GM23338 (cell line): Measurements from ENCODE around the gene OR51T1. TPM values are rescaled to one million over a fixed set of nuclear protein-coding genes. Genes with fewer than 3 reads are reported as not detected.

Experiments
- ATAC-seq: fragments of 200-7000 bp; cut with Tn5 transposase; 3 replicates; pipeline ENCODE4 v1.9.1; 2020
- DNase-seq: peaks from one replicate; pipeline ENCODE4 v3.0.0-alpha.2; 2015; ENCODE audit warnings: low spot score
- H2AFZ ChIP-seq: fragments of 200-600 bp; sonication (generic); 2 replicates; pipeline ENCODE4 v1.8.0; 2016; ENCODE audit warnings: antibody characterized with exemption, mild to moderate bottlenecking, moderate library complexity
- H3F3A ChIP-seq: fragments of 200-600 bp; sonication (generic); replicated peaks from 2 replicates; pipeline ENCODE4 v1.8.0; 2017; ENCODE audit warnings: antibody characterized with exemption, mixed run types, low read depth
- H3K27ac ChIP-seq: fragments of 200-600 bp; sonication (generic); 2 replicates; pipeline ENCODE4 v1.6.1; 2016; ENCODE audit warnings: low read depth
- H3K27me3 ChIP-seq: fragments of 200-600 bp; sonication (generic); 2 replicates; pipeline ENCODE4 v1.8.0; 2016; ENCODE audit warnings: mild to moderate bottlenecking, mixed run types, moderate library complexity; ENCODE audit not compliant: insufficient read depth
- H3K36me3 ChIP-seq: fragments of 200-600 bp; sonication (generic); 2 replicates; pipeline ENCODE4 v1.8.0; 2016; ENCODE audit warnings: mild to moderate bottlenecking; ENCODE audit not compliant: insufficient read depth
- H3K4me1 ChIP-seq: fragments of 200-600 bp; sonication (generic); 2 replicates; pipeline ENCODE4 v1.8.0; 2016; ENCODE audit warnings: mild to moderate bottlenecking, moderate library complexity; ENCODE audit not compliant: insufficient read depth
- H3K4me2 ChIP-seq: fragments of 200-600 bp; sonication (generic); 2 replicates; pipeline ENCODE4 v1.7.1; 2017; ENCODE audit warnings: mixed run types
- H3K4me3 ChIP-seq: fragments of 200-600 bp; sonication (generic); 2 replicates; pipeline ENCODE4 v1.6.1; 2016; ENCODE audit warnings: mixed run types
- H3K79me2 ChIP-seq: fragments of 200-600 bp; sonication (generic); replicated peaks from 2 replicates; pipeline ENCODE4 v1.8.0; 2017; ENCODE audit warnings: mild to moderate bottlenecking; ENCODE audit not compliant: insufficient read depth
- H3K9me2 ChIP-seq: fragments of 200-600 bp; sonication (generic); 2 replicates; pipeline ENCODE4 v1.8.0; 2017; ENCODE audit not compliant: insufficient read depth
- H4K20me1 ChIP-seq: fragments of 200-600 bp; sonication (generic); replicated peaks from 2 replicates; pipeline ENCODE4 v1.8.0; 2017; ENCODE audit warnings: mild to moderate bottlenecking; ENCODE audit not compliant: insufficient read depth
- H3K27ac Mint-ChIP-seq: 2 replicates; pipeline ENCODE4 v1.8.0; 2020; ENCODE audit warnings: inconsistent platforms, mild to moderate bottlenecking, moderate library complexity, mixed read lengths
- H3K27me3 Mint-ChIP-seq: 3 replicates; pipeline ENCODE4 v1.8.0; 2022; ENCODE audit warnings: low read depth, mild to moderate bottlenecking, moderate library complexity, mixed read lengths, inconsistent platforms; ENCODE audit not compliant: insufficient read depth, poor library complexity
- H3K36me3 Mint-ChIP-seq: 3 replicates; pipeline ENCODE4 v1.8.0; 2021; ENCODE audit warnings: low read depth, mild to moderate bottlenecking, inconsistent platforms, moderate library complexity, mixed read lengths
- H3K4me1 Mint-ChIP-seq: 3 replicates; pipeline ENCODE4 v1.8.0; 2020; ENCODE audit warnings: mild to moderate bottlenecking, inconsistent platforms, mixed read lengths
- H3K4me3 Mint-ChIP-seq: 3 replicates; pipeline ENCODE4 v1.8.0; 2021; ENCODE audit warnings: moderate library complexity, mild to moderate bottlenecking, inconsistent platforms, mixed read lengths
- H3K9me3 Mint-ChIP-seq: 3 replicates; pipeline ENCODE4 v1.8.0; 2020; ENCODE audit warnings: moderate library complexity, mild to moderate bottlenecking, inconsistent platforms, mixed read lengths
- CREB1 ChIP-seq: fragments of 250-450 bp; sonication (Bioruptor Pico); IDR thresholded peaks from 2 replicates; pipeline ENCODE4 v1.5.0; 2020; ENCODE audit warnings: low read depth, mild to moderate bottlenecking, moderate library complexity
- CTCF ChIP-seq, 2 experiments: fragments of 200-600 bp in 1 of 2; sonication (generic) in 1 of 2; conservative IDR thresholded peaks; 2 replicates each; pipeline versions ENCODE4 v1.5.1 to v1.6.1; 2016 to 2017; ENCODE audit warnings: antibody characterized with exemption in 2 of 2, low read depth in 2 of 2, mild to moderate bottlenecking in 2 of 2, moderate library complexity in 1 of 2
- ETS1 ChIP-seq: IDR thresholded peaks from 2 replicates; pipeline ENCODE4 v1.6.1; 2016; ENCODE audit warnings: antibody characterized with exemption
- EZH2 ChIP-seq: fragments of 200-600 bp; sonication (generic); IDR thresholded peaks from one replicate; pipeline ENCODE4 v1.8.0; 2017; ENCODE audit warnings: antibody characterized with exemption, mild to moderate bottlenecking, low read depth; ENCODE audit not compliant: unreplicated experiment
- EZH2phosphoT487 ChIP-seq: fragments of 200-600 bp; sonication (generic); IDR thresholded peaks from one replicate; pipeline ENCODE4 v1.8.1; 2018; ENCODE audit warnings: antibody characterized with exemption; ENCODE audit not compliant: unreplicated experiment
- JUNB ChIP-seq: IDR thresholded peaks from one replicate; pipeline ENCODE4 v1.6.1; 2016; ENCODE audit warnings: antibody characterized with exemption; ENCODE audit not compliant: unreplicated experiment
- NANOG ChIP-seq: IDR thresholded peaks from 2 replicates; pipeline ENCODE4 v1.6.1; 2016; ENCODE audit warnings: antibody characterized with exemption, borderline replicate concordance
- POLR2AphosphoS5 ChIP-seq: IDR thresholded peaks from 2 replicates; pipeline ENCODE4 v1.6.1; 2016; ENCODE audit warnings: antibody characterized with exemption, low read depth
- REST ChIP-seq: IDR thresholded peaks from one replicate; pipeline ENCODE4 v1.6.1; 2018; ENCODE audit warnings: antibody characterized with exemption; ENCODE audit not compliant: unreplicated experiment
- STAT1 ChIP-seq: IDR thresholded peaks from one replicate; pipeline ENCODE4 v1.6.1; 2016; ENCODE audit warnings: antibody characterized with exemption; ENCODE audit not compliant: unreplicated experiment
- ZNF331 ChIP-seq: fragments of 250-450 bp; sonication (Bioruptor Pico); IDR thresholded peaks from 2 replicates; pipeline ENCODE4 v1.5.0; 2020; ENCODE audit warnings: low read depth, mild to moderate bottlenecking, moderate library complexity
- polyA plus RNA-seq: library from polyadenylated mRNA; unstranded; fragments of >200 nt; fragmentation: Nextera tagmentation; extraction: Ambion mirVana; gene quantifications from 2 replicates; pipeline ENCODE4 v1.2.1, GENCODE V29; 2016
- total RNA-seq: library from RNA; depleted of rRNA; stranded (reverse); fragments of >200 nt; shearing (Covaris generic); gene quantifications from 2 replicates; pipeline ENCODE4 v1.2.3, GENCODE V29; 2014

The OR51T1 gene
- total and polyA plus RNA-seq, 2 experiments from 2014 or later = not detected

GRCh38 chr11:4886186-4886585 lies 4.5 kb downstream of the OR51T1 start:
- DNase-seq (no peak), ATAC-seq (no peak)
- Mint-ChIP-seq H3K36me3 (no peaks in the 10 kb centered on the region), H3K27me3 (no peaks in the 10 kb centered on the region), H3K4me3 (no peak overlapping the region), H3K9me3 (no peaks in the 10 kb centered on the region), H3K27ac (no peak overlapping the region), H3K4me1 (no peaks in the 10 kb centered on the region)
- Histone ChIP-seq H3K4me1 (no peaks in the 10 kb centered on the region), H3K9me2 (peaks cover 7% of the 10 kb centered on the region), H3K4me2 (no peak overlapping the region), H2AFZ (no peak overlapping the region), H4K20me1 (no peaks in the 10 kb centered on the region), H3K36me3 (no peaks in the 10 kb centered on the region), H3K4me3 (no peak overlapping the region), H3F3A (no peaks in the 10 kb centered on the region), H3K27me3 (no peaks in the 10 kb centered on the region), H3K79me2 (no peaks in the 10 kb centered on the region), H3K27ac (no peak overlapping the region)
- no peak for TF ChIP-seq JUNB

GRCh38 chr11:4887591-4887990 lies 5.9 kb downstream of the OR51T1 start:
- Histone ChIP-seq H3K36me3 (no peaks in the 10 kb centered on the region), H3F3A (no peaks in the 10 kb centered on the region), H2AFZ (no peak overlapping the region), H3K27ac (no peak overlapping the region), H3K4me2 (no peak overlapping the region), H3K4me1 (no peaks in the 10 kb centered on the region), H3K79me2 (no peaks in the 10 kb centered on the region), H3K9me2 (peaks cover 7% of the 10 kb centered on the region), H3K27me3 (no peaks in the 10 kb centered on the region), H3K4me3 (no peak overlapping the region), H4K20me1 (no peaks in the 10 kb centered on the region)
- H3K27me3 Mint-ChIP-seq = no peaks in the 10 kb centered on the region
- DNase-seq = no peak
- H3K4me1 Mint-ChIP-seq = no peaks in the 10 kb centered on the region
- H3K9me3 Mint-ChIP-seq = no peaks in the 10 kb centered on the region
- H3K36me3 Mint-ChIP-seq = no peaks in the 10 kb centered on the region
- H3K4me3 Mint-ChIP-seq = no peak overlapping the region
- no peak for ATAC-seq
- H3K27ac Mint-ChIP-seq = no peak overlapping the region
- TF ChIP-seq REST = no peak
- no peak for TF ChIP-seq STAT1
- TF ChIP-seq ETS1 = no peak
- TF ChIP-seq NANOG = no peak
- no peak for TF ChIP-seq ZNF331 (CRISPR knock-in tag)
- no peak for TF ChIP-seq POLR2AphosphoS5
- TF ChIP-seq EZH2phosphoT487 = no peak
- no peak for TF ChIP-seq EZH2
- TF ChIP-seq JUNB = no peak
- TF ChIP-seq CTCF (conservative IDR thresholded peaks at IDR 0.05; ENCODE audit: low read depth in 2 of 2) = no peak
- TF ChIP-seq CREB1 (CRISPR knock-in tag) = no peak
